ENCODE data around the gene CLEC2B. TPM values are rescaled to one million over a fixed set of nuclear protein-coding genes. Genes with fewer than 3 reads are reported as not detected.
A peak's percentile ranks its signal among the peaks of the same experiment; 100 is the strongest.
"Not testable (repeated sequence)": the region's sequence is repeated elsewhere in the genome, so short reads cannot be mapped to it uniquely, and the experiment has no call there.

CLEC2B gene
- total RNA-seq, 2 experiments from 2014 or later = 12.6 to 13.7 TPM

GRCh38 chr12:9895215-9895971 lies 26.2 kb upstream of the CLEC2B start:
- Mint-ChIP-seq H3K4me1 (ENCODE audit: low read depth) (no peaks in the 10 kb centered on the region), H3K27ac (no peak overlapping the region), H3K4me3 (no peak overlapping the region), H3K9me3 (no peaks in the 10 kb centered on the region), H3K36me3 (no peaks in the 10 kb centered on the region), H3K27me3 (peaks cover 4% of the 10 kb centered on the region)
- ChIA-PET CTCF (interaction anchor here (1.1 to 1.4 kb wide), 3 partner anchors 30 to 152 kb away, joined by 4 read pairs; no protein-coding TSS in a partner anchor), POLR2A (no interaction called here)
- intact Hi-C loops (cut with micrococcal nuclease) = no loop called here
- no peak for DNase-seq

- Mint-ChIP-seq H3K4me3 (no peak overlapping the region), H3K4me1 (ENCODE audit: low read depth) (peaks cover 5% of the 10 kb centered on the region), H3K36me3 (no peaks in the 10 kb centered on the region), H3K27ac (no peak overlapping the region), H3K9me3 (no peaks in the 10 kb centered on the region), H3K27me3 (no peaks in the 10 kb centered on the region)
- DNase-seq = no peak
- ChIA-PET POLR2A (no interaction called here), CTCF (no interaction called here)
- intact Hi-C loops (cut with micrococcal nuclease) = no loop called here
Observed at GRCh38 chr12:9888665-9889273, 19.6 kb upstream of the CLEC2B start.

- intact Hi-C loops (cut with micrococcal nuclease) = no loop called here
- CTCF ChIA-PET = no interaction called here
- no peak for DNase-seq
- Mint-ChIP-seq H3K9me3 (no peaks in the 10 kb centered on the region), H3K27me3 (no peaks in the 10 kb centered on the region), H3K27ac (no peak overlapping the region), H3K4me3 (no peak overlapping the region), H3K4me1 (ENCODE audit: low read depth) (peaks cover 2% of the 10 kb centered on the region), H3K36me3 (no peaks in the 10 kb centered on the region)
- POLR2A ChIA-PET = no interaction called here
Observed at GRCh38 chr12:9883175-9883574, 14.0 kb upstream of the CLEC2B start.

- CTCF ChIA-PET = no interaction called here
- POLR2A ChIA-PET = no interaction called here
Observed at GRCh38 chr12:9881988-9882387, 12.8 kb upstream of the CLEC2B start.

GRCh38 chr12:9881246-9881645 lies 12.1 kb upstream of the CLEC2B start, which contains the start of gene KLRF2:
TSS of gene KLRF2 (plus strand) at chr12:9881489. CDS start at chr12:9881596, 107 bp downstream.
- DNase-seq = no peak
- Mint-ChIP-seq H3K4me3 (no peak within 1 kb of the TSS), H3K27ac (no peak within 1 kb of the TSS), H3K36me3 (no peaks in the 10 kb centered on the region), H3K27me3 (no peaks in the 10 kb centered on the region), H3K4me1 (ENCODE audit: low read depth) (peaks cover 2% of the 10 kb centered on the region), H3K9me3 (no peaks in the 10 kb centered on the region)
- ChIA-PET POLR2A (no interaction called here), CTCF (no interaction called here)
- intact Hi-C loops (cut with micrococcal nuclease) = no loop called here

More at GRCh38 chr12:9881988-9882387, 12.8 kb upstream of the CLEC2B start:
- Mint-ChIP-seq H3K27ac (no peak overlapping the region), H3K36me3 (no peaks in the 10 kb centered on the region), H3K9me3 (no peaks in the 10 kb centered on the region), H3K27me3 (no peaks in the 10 kb centered on the region), H3K4me3 (no peak overlapping the region), H3K4me1 (ENCODE audit: low read depth) (peaks cover 2% of the 10 kb centered on the region)
- intact Hi-C loops (cut with micrococcal nuclease) = no loop called here
- DNase-seq = no peak

- DNase-seq = no peak
- Mint-ChIP-seq H3K4me3 (no peak overlapping the region), H3K9me3 (no peaks in the 10 kb centered on the region), H3K4me1 (ENCODE audit: low read depth) (peaks cover 2% of the 10 kb centered on the region), H3K36me3 (no peaks in the 10 kb centered on the region), H3K27me3 (no peaks in the 10 kb centered on the region), H3K27ac (no peak overlapping the region)
- intact Hi-C loops (cut with micrococcal nuclease) = no loop called here
- ChIA-PET POLR2A (no interaction called here), CTCF (interaction anchor here (1.1 to 1.2 kb wide), 2 partner anchors 29 to 130 kb away, joined by 3 to 4 read pairs; no protein-coding TSS in a partner anchor)
Observed at GRCh38 chr12:9880532-9881078, 11.5 kb upstream of the CLEC2B start.

GRCh38 chr12:9876120-9876519 lies 7.0 kb upstream of the CLEC2B start:
- POLR2A ChIA-PET; H3K4me1 Mint-ChIP-seq (ENCODE audit: low read depth); H3K4me3 Mint-ChIP-seq; H3K9me3 Mint-ChIP-seq; H3K27ac Mint-ChIP-seq; intact Hi-C loops (cut with micrococcal nuclease); H3K36me3 Mint-ChIP-seq; H3K27me3 Mint-ChIP-seq; DNase-seq: not testable (repeated sequence)
- CTCF ChIA-PET = interaction anchor here (1.1 kb wide), 1 partner anchor 127 kb away, joined by 3 read pairs; no protein-coding TSS in a partner anchor

GRCh38 chr12:9872742-9873141 lies 3.6 kb upstream of the CLEC2B start:
- H3K36me3 Mint-ChIP-seq = no peaks in the 10 kb centered on the region
- ChIA-PET CTCF (interaction anchor here (1.0 to 3.7 kb wide), 5 partner anchors 56 to 122 kb away, joined by 3 to 23 read pairs (median 8); no protein-coding TSS in a partner anchor), POLR2A (no interaction called here)
- H3K4me3 Mint-ChIP-seq = no peak overlapping the region
- no peak for DNase-seq
- H3K9me3 Mint-ChIP-seq = no peaks in the 10 kb centered on the region
- H3K27me3 Mint-ChIP-seq = no peaks in the 10 kb centered on the region
- peaks cover 16% of the 10 kb centered on the region for H3K4me1 Mint-ChIP-seq (ENCODE audit: low read depth)
- intact Hi-C loops (cut with micrococcal nuclease) = no loop called here
- no peak overlapping the region for H3K27ac Mint-ChIP-seq

- ChIA-PET POLR2A (no interaction called here), CTCF (interaction anchor here (1.0 to 3.7 kb wide), 5 partner anchors 55 to 122 kb away, joined by 3 to 23 read pairs (median 8); no protein-coding TSS in a partner anchor)
- H3K4me3 Mint-ChIP-seq = no peak overlapping the region
- intact Hi-C loops (cut with micrococcal nuclease) = no loop called here
- no peaks in the 10 kb centered on the region for H3K27me3 Mint-ChIP-seq
- H3K36me3 Mint-ChIP-seq = no peaks in the 10 kb centered on the region
- DNase-seq = no peak
- peaks cover 16% of the 10 kb centered on the region for H3K4me1 Mint-ChIP-seq (ENCODE audit: low read depth)
- no peaks in the 10 kb centered on the region for H3K9me3 Mint-ChIP-seq
- H3K27ac Mint-ChIP-seq = no peak overlapping the region
Observed at GRCh38 chr12:9872162-9872561, 3.0 kb upstream of the CLEC2B start.

GRCh38 chr12:9870286-9870866 lies 1.2 kb upstream of the CLEC2B start:
- intact Hi-C loops (cut with micrococcal nuclease) = no loop called here
- H3K4me1 Mint-ChIP-seq (ENCODE audit: low read depth) = peaks cover 16% of the 10 kb centered on the region
- CTCF ChIA-PET = interaction anchor here (1.4 to 3.7 kb wide), 5 partner anchors 54 to 120 kb away, joined by 4 to 23 read pairs (median 8); no protein-coding TSS in a partner anchor

GRCh38 chr12:9868951-9869306 lies 225 bp downstream of the CLEC2B start:
- Mint-ChIP-seq H3K9me3 (no peaks in the 10 kb centered on the region), H3K4me3 (peak overlapping the region; percentile 82), H3K36me3 (peaks cover 5% of the 10 kb centered on the region), H3K4me1 (ENCODE audit: low read depth) (peaks cover 24% of the 10 kb centered on the region), H3K27me3 (no peaks in the 10 kb centered on the region), H3K27ac (peak overlapping the region; percentile 93)
- intact Hi-C loops (cut with micrococcal nuclease) = loop anchor here (1.0 to 10.0 kb wide), 8 partner anchors 56 to 746 kb away; partner anchors contain the start of genes GABARAPL1 and MAGOHB
- DNase-seq = no peak
- ChIA-PET CTCF (interaction anchor here (1.0 to 3.6 kb wide), 5 partner anchors 54 to 126 kb away, joined by 3 to 21 read pairs (median 10); no protein-coding TSS in a partner anchor), POLR2A (interaction anchor here (0.7 to 6.3 kb wide), 7 partner anchors 12 to 221 kb away, joined by 3 to 214 read pairs (median 4); partner anchors contain the start of gene CD69)

More at GRCh38 chr12:9870286-9870866, 1.2 kb upstream of the CLEC2B start:
- POLR2A ChIA-PET = no interaction called here
- no peak for DNase-seq
- peaks cover 2% of the 10 kb centered on the region for H3K36me3 Mint-ChIP-seq
- peak overlapping the region; percentile 82 for H3K4me3 Mint-ChIP-seq
- H3K27ac Mint-ChIP-seq = peak overlapping the region; percentile 93
- H3K27me3 Mint-ChIP-seq = no peaks in the 10 kb centered on the region
- no peaks in the 10 kb centered on the region for H3K9me3 Mint-ChIP-seq

Measured in activated CD4-positive, alpha-beta memory T cell treated with anti-CD3 and anti-CD28 coated beads for 36 hours (primary cell).